B cell (primary cell): Measurements from ENCODE around the gene RRAGA. TPM values are rescaled to one million over a fixed set of nuclear protein-coding genes. Genes with fewer than 3 reads are reported as not detected.

Source experiments
- ATAC-seq: fragments of 200-7000 bp; cut with Tn5 transposase; one replicate; pipeline ENCODE4 v1.10.0; 2021; ENCODE audit warnings: low read depth, mild to moderate bottlenecking, moderate number of reproducible peaks, moderate library complexity
- CTCF ChIA-PET: fragments of 350-600 bp; sonication (Branson Sonifier 250); formaldehyde crosslinking; loops from one replicate; lab custom pipeline; 2021; ENCODE audit warnings: antibody characterized with exemption, inconsistent platforms; lab: Charles Lee
- POLR2A ChIA-PET: fragments of 350-600 bp; sonication (Branson Sonifier 250); formaldehyde crosslinking; loops from one replicate; lab custom pipeline; 2021; ENCODE audit warnings: antibody characterized with exemption; lab: Charles Lee
- DNase-seq: peaks from one replicate; pipeline ENCODE4 v3.0.0; 2013
- H2AFZ ChIP-seq: 2 replicates; pipeline ENCODE4 v1.6.1; 2012; ENCODE audit warnings: mild to moderate bottlenecking, low read depth, low read length; ENCODE audit not compliant: insufficient read depth, poor library complexity, severe bottlenecking
- H3K27ac ChIP-seq, 2 donors: 1 replicate in 1 of 2; 2 replicates in 1 of 2; pipeline ENCODE4 v1.5.1; 2012 to 2013; ENCODE audit warnings: low read length in 2 of 2, mild to moderate bottlenecking in 2 of 2, moderate library complexity in 1 of 2
- H3K27me3 ChIP-seq, 4 experiments: fragments of 200-600 bp in 1 of 4; sonication (generic) in 1 of 4; replicated peaks in 1 of 4; 1 replicate in 2 of 4; 2 replicates in 2 of 4; pipeline versions ENCODE4 v1.6.1 to v1.7.0; 2013 to 2016; ENCODE audit warnings: low read length in 3 of 4, mild to moderate bottlenecking in 2 of 4, mixed read lengths in 1 of 4, moderate library complexity in 1 of 4; ENCODE audit not compliant: insufficient read depth in 4 of 4, control insufficient read depth in 3 of 4; ENCODE audit errors: control extremely low read depth in 1 of 4
- H3K36me3 ChIP-seq, 2 experiments: replicated peaks in 1 of 2; 1 replicate in 1 of 2; 2 replicates in 1 of 2; pipeline versions ENCODE4 v1.6.1 to v1.7.1; 2013; ENCODE audit warnings: low read length in 1 of 2; ENCODE audit not compliant: insufficient read depth in 2 of 2, control insufficient read depth in 1 of 2; ENCODE audit errors: control extremely low read depth in 1 of 2, extremely low read depth in 1 of 2
- H3K4me1 ChIP-seq, 2 donors: fragments of 200-600 bp in 1 of 2; sonication (generic) in 1 of 2; 1 replicate in 1 of 2; 2 replicates in 1 of 2; pipeline versions ENCODE4 v1.5.1 to v1.6.1; 2013 to 2017; ENCODE audit warnings: low read length in 2 of 2; ENCODE audit not compliant: control insufficient read depth in 2 of 2, insufficient read depth in 2 of 2
- H3K4me2 ChIP-seq: replicated peaks from 2 replicates; pipeline ENCODE3; 2012; ENCODE audit warnings: mild to moderate bottlenecking, low read depth, low read length; ENCODE audit not compliant: poor library complexity, severe bottlenecking
- H3K4me3 ChIP-seq, 5 experiments: fragments of 200-600 bp in 1 of 5; sonication (generic) in 1 of 5; 1 replicate in 3 of 5; 2 replicates in 2 of 5; pipeline versions ENCODE4 v1.5.1 to v1.7.0; 2011 to 2016; ENCODE audit warnings: low read length in 4 of 5, mild to moderate bottlenecking in 4 of 5, low read depth in 2 of 5, control low read depth in 1 of 5, moderate library complexity in 1 of 5; ENCODE audit not compliant: insufficient read depth in 1 of 5; ENCODE audit errors: control extremely low read depth in 1 of 5, extremely low read depth in 1 of 5
- H3K79me2 ChIP-seq: fragments of 200-600 bp; sonication (generic); one replicate; pipeline ENCODE4 v1.6.0; 2016; ENCODE audit warnings: low read length; ENCODE audit not compliant: control insufficient read depth, insufficient read depth
- H3K9ac ChIP-seq: fragments of 200-600 bp; sonication (generic); 2 replicates; pipeline ENCODE4 v1.6.1; 2017; ENCODE audit warnings: mild to moderate bottlenecking, low read length, moderate library complexity
- H3K9me3 ChIP-seq, 3 donors: one replicate each; pipeline versions ENCODE4 v1.6.1 to v1.7.1; 2013; ENCODE audit warnings: low read length in 2 of 3; ENCODE audit not compliant: control insufficient read depth in 2 of 3, insufficient read depth in 1 of 3; ENCODE audit errors: control extremely low read depth in 1 of 3
- H4K20me1 ChIP-seq: 2 replicates; pipeline ENCODE4 v1.6.0; 2012; ENCODE audit warnings: mild to moderate bottlenecking, low read length; ENCODE audit not compliant: insufficient read depth, control insufficient read depth, poor library complexity, severe bottlenecking
- H3K27ac Mint-ChIP-seq: one replicate; pipeline ENCODE4 v1.8.0; 2021; ENCODE audit warnings: mixed read lengths
- H3K27me3 Mint-ChIP-seq: one replicate; pipeline ENCODE4 v1.8.0; 2021; ENCODE audit warnings: mixed read lengths
- H3K4me1 Mint-ChIP-seq: one replicate; pipeline ENCODE4 v1.8.0; 2021; ENCODE audit warnings: mixed read lengths
- H3K4me3 Mint-ChIP-seq: one replicate; pipeline ENCODE4 v1.8.0; 2021; ENCODE audit warnings: mixed read lengths
- H3K9me3 Mint-ChIP-seq: one replicate; pipeline ENCODE4 v1.8.0; 2022; ENCODE audit warnings: mixed read lengths; ENCODE audit not compliant: insufficient read depth
- CTCF ChIP-seq: fragments of 200-600 bp; IDR thresholded peaks from one replicate; pipeline ENCODE4 v1.8.0; 2022; ENCODE audit warnings: antibody characterized with exemption, mild to moderate bottlenecking
- EZH2 ChIP-seq: IDR thresholded peaks from 2 replicates; pipeline ENCODE4 v1.6.1; 2012; ENCODE audit warnings: borderline replicate concordance, low read depth, mild to moderate bottlenecking, moderate library complexity, low read length; ENCODE audit not compliant: insufficient read depth, poor library complexity, severe bottlenecking
- WGBS: methylation state at CpG from one replicate; pipeline ENCODE4 v1.1.5; 2013; ENCODE audit warnings: missing lambda C conversion rate; ENCODE audit not compliant: insufficient coverage; 5-methylcytosine and 5-hydroxymethylcytosine counted together
- intact Hi-C: fragments of 100-400 bp; cut with micrococcal nuclease; formaldehyde crosslinking; loops from one replicate; pipeline ENCODE4 v1.10.0; 2022
- polyA plus RNA-seq: library from polyadenylated mRNA; depleted of rRNA; stranded (reverse); fragments of >200 nt; gene quantifications from 2 replicates; pipeline ENCODE4 v1.2.3, GENCODE V29; 2012
- total RNA-seq, 2 donors: library from RNA; stranded (reverse); fragments of 120-200 nt in 1 of 2; gene quantifications; 1 replicate in 1 of 2; 2 replicates in 1 of 2; pipeline versions ENCODE4 v1.2.3 to v1.2.4, GENCODE V29; 2013 to 2022

RRAGA gene
- total and polyA plus RNA-seq, 2 donors (not counting 1 experiment from before 2014, with no cell fraction given), result 29.5 to 49.2 TPM

GRCh38 chr9:19074229-19074628, 25.0 kb downstream of the RRAGA start:
- DNase-seq (no peak), ATAC-seq (no peak)
- H2AFZ ChIP-seq, result no peak overlapping the region
- TF ChIP-seq EZH2 (no peak), CTCF (no peak)
- intact Hi-C loops, result no loop called here
- Mint-ChIP-seq H3K9me3 (no peaks in the 10 kb centered on the region), H3K27ac (no peak overlapping the region), H3K4me3 (no peak overlapping the region), H3K4me1 (no peaks in the 10 kb centered on the region), H3K27me3 (no peaks in the 10 kb centered on the region)
- 100% methylated on average over 1 of the region's 2 CpGs for WGBS
- H3K27me3 ChIP-seq, result no peaks in the 10 kb centered on the region
- H3K9ac ChIP-seq, result no peak overlapping the region
- no peak overlapping the region for H3K4me3 ChIP-seq
- ChIA-PET CTCF (no interaction called here), POLR2A (no interaction called here)
- no peak overlapping the region for H3K27ac ChIP-seq
- H3K36me3 ChIP-seq, result peaks cover 7 to 49% of the 10 kb centered on the region in 2 experiments
- no peaks in the 10 kb centered on the region for H4K20me1 ChIP-seq
- no peak overlapping the region for H3K4me2 ChIP-seq
- no peaks in the 10 kb centered on the region for H3K9me3 ChIP-seq
- no peaks in the 10 kb centered on the region for H3K79me2 ChIP-seq
- no peaks in the 10 kb centered on the region for H3K4me1 ChIP-seq

GRCh38 chr9:19074836-19075235, 25.6 kb downstream of the RRAGA start:
- no peak for TF ChIP-seq EZH2
- TF ChIP-seq CTCF, result no peak
- Histone ChIP-seq H3K9me3 (no peaks in the 10 kb centered on the region), H3K4me2 (no peak overlapping the region), H3K4me1 (no peaks in the 10 kb centered on the region), H3K4me3 (no peak overlapping the region), H3K79me2 (no peaks in the 10 kb centered on the region), H3K27ac (no peak overlapping the region), H3K36me3 (peaks cover 3 to 48% of the 10 kb centered on the region in 2 experiments), H2AFZ (no peak overlapping the region), H3K27me3 (no peaks in the 10 kb centered on the region), H4K20me1 (no peaks in the 10 kb centered on the region), H3K9ac (no peak overlapping the region)
- Mint-ChIP-seq H3K4me1 (no peaks in the 10 kb centered on the region), H3K4me3 (no peak overlapping the region), H3K27me3 (no peaks in the 10 kb centered on the region), H3K9me3 (no peaks in the 10 kb centered on the region), H3K27ac (no peak overlapping the region)
- intact Hi-C loops, result no loop called here
- WGBS, result no CpG with 5 or more reads among the region's 1 CpG
- CTCF ChIA-PET, result no interaction called here
- POLR2A ChIA-PET, result no interaction called here
- ATAC-seq (no peak), DNase-seq (no peak)
